ENCODE data around the gene RAP2B.
"Not testable (repeated sequence)": the region's sequence is repeated elsewhere in the genome, so short reads cannot be mapped to it uniquely, and the experiment has no call there.

RAP2B gene

GRCh38 chr3:153161714-153162512 lies at the start of gene RAP2B:
Gene RAP2B, plus strand, starts transcription at chr3:153162226. Its CDS starts 468 bp downstream, at chr3:153162694.
- DNase-seq, result peak; percentile 96

- DNase-seq, result no peak
Observed at GRCh38 chr3:153113541-153113940, 48.5 kb upstream of the RAP2B start.

GRCh38 chr3:153114270-153114669 lies 47.8 kb upstream of the RAP2B start:
- DNase-seq, result not testable (repeated sequence)

- DNase-seq, result no peak
Observed at GRCh38 chr3:153115326-153115725, 46.7 kb upstream of the RAP2B start.

GRCh38 chr3:153127788-153128187 lies 34.2 kb upstream of the RAP2B start:
- DNase-seq, result no peak

GRCh38 chr3:153129426-153129825 lies 32.6 kb upstream of the RAP2B start:
- no peak for DNase-seq

GRCh38 chr3:153129866-153130265 lies 32.2 kb upstream of the RAP2B start:
- no peak for DNase-seq

- no peak for DNase-seq
Observed at GRCh38 chr3:153130312-153130977, 31.6 kb upstream of the RAP2B start.

GRCh38 chr3:153137626-153138025 lies 24.4 kb upstream of the RAP2B start:
- no peak for DNase-seq

- peak; percentile 5 for DNase-seq
Observed at GRCh38 chr3:153138276-153139210, 23.5 kb upstream of the RAP2B start.

- DNase-seq, result no peak
Observed at GRCh38 chr3:153142961-153143360, 19.1 kb upstream of the RAP2B start.

GRCh38 chr3:153144071-153144470 lies 18.0 kb upstream of the RAP2B start:
- DNase-seq, result no peak

- DNase-seq, result no peak
Observed at GRCh38 chr3:153144779-153145178, 17.2 kb upstream of the RAP2B start.

- no peak for DNase-seq
Observed at GRCh38 chr3:153145454-153145853, 16.6 kb upstream of the RAP2B start.

- DNase-seq, result no peak
Observed at GRCh38 chr3:153146191-153147053, 15.6 kb upstream of the RAP2B start.

- no peak for DNase-seq
Observed at GRCh38 chr3:153150991-153151390, 11.0 kb upstream of the RAP2B start.

GRCh38 chr3:153155786-153156185 lies 6.2 kb upstream of the RAP2B start:
- not testable (repeated sequence) for DNase-seq

GRCh38 chr3:153158189-153158588 lies 3.8 kb upstream of the RAP2B start:
- no peak for DNase-seq

GRCh38 chr3:153158961-153159735 lies 2.9 kb upstream of the RAP2B start:
- no peak for DNase-seq

- no peak for DNase-seq
Observed at GRCh38 chr3:153159771-153160397, 2.1 kb upstream of the RAP2B start.
